ENCODE measurements around the gene DCX.
A peak's percentile ranks its signal among the peaks of the same experiment; 100 is the strongest.

Gene DCX

DNA sequence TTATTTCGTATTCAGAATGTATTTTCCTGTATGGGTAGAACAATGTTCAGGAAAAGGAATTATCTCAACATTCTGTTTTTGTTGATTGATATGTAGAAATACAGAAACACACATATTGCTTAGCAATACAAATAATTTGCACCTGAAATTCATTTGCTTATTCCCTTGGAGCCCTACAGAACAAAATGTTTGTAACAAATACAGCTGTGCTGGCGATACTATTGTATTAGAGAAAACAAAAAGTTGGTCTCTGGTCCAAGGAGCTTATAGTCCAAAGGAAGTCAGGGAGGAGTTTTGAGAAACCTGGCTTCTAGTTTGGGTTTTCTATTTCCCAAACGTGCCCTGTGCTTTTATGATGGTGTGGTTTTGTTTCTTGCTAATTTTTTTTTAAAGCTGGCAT, 104.0 kb downstream of the DCX start:
- no peak for DNase-seq (ENCODE audit: low spot score)

DNA sequence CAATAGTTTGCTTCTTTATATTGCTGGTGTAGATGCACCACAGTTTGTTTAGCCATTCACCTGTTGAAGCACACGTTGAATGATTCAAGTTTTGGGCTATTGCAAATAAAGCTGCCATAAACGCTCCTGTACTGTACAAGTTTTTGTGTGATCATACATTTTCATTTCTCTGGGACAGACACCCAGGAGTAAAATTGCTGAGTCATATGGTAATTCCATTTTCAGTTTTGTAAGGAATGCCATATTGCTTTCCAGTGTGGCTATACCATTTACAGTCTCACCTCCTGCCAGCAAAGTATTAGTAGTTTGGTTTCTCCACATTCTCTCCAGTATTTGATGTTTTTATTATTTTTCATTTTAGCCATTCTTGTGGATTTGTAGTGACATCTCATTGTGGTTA, 109.7 kb downstream of the DCX start:
- no peak for DNase-seq (ENCODE audit: low spot score)

DNA sequence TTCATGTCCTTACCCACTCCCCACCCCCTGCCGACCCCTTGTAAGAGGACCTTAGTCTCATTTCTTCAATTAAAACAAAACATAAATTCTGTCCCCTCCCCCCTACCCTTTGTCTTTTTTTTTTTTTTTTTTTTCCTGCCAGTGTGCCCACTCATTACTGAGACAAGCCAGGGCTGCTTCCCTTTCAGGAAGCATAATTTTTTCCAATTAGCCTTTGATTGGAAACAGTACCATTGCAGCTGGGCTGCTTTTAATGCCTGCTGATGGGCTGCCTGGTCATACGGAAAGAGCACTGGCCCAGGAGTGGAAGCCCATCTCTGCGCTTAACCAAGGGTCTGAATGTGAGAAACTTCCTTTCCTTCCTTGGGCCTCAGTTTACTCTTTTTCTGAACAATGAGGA, 123.2 kb downstream of the DCX start:
- no peak for DNase-seq (ENCODE audit: low spot score)

DNA sequence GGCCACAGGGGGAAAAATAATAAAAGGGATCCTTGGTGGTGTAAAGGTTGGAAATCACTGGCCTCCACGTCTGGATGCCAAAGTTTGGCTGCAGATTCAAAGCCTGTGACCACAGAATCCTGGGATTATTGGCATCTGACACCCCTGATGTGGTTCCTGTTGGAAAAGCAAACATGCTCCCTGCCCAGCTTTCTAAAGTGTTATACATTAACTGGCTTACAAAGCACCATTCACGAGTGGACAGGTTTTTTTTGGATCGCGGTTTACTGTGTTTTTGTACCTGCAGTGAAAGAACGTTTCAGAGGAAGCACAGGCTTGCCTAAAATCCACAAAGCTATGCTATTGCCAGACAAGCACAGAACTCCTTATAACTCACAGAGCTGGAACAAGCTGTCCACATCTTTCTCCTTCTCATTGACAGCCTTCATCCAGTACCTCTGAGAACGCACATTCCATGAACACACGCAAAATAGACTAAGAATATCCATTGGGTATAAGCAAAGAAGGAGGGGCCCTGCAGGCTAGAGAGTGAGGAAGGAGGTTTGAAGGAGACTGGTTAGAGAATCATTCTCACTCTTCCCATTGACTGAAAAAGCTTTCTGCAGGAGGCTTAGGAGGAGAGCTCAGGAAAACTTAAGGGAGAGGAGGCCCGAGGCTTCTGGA, 127.2 kb downstream of the DCX start:
- DNase-seq (ENCODE audit: low spot score), result no peak

DNA sequence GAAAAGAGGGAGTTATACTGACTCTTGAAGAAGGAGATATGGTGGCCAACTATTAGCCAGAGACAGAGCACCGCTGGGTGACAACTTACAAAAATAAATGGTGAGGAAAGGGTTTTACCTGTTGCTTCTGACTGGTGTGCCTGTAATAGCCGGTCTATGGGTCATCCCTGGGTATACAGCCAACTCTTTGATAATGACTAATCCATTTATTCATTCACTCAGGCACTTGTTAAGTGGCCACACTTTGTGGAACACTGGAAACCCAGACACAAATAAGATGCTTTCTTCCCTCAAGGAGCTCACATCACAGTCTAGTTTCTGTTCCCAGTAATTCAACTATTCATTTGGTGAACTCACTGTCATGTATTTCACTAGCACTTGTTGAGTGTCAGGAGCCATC, 128.5 kb downstream of the DCX start:
- DNase-seq (ENCODE audit: low spot score), result no peak

DNA sequence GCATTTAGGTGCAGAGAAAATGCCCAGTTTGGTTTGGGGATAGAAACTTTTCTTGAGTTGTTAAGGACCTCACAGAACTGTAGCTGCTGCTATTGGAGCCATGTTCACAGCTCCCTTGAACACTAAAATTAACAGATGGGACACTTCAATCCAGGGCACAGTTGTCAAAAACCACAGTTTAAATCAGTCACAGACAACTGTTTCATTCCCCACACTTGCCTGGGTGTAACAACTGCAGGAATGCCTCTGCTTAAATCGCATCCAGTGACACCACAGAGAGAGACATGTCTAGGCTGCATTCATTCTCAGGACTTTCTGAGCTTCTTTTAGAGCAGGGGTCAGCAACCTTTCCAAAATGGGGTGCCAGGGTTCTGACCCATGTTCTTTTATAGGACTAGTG, 129.0 kb downstream of the DCX start:
- no peak for DNase-seq (ENCODE audit: low spot score)

DNA sequence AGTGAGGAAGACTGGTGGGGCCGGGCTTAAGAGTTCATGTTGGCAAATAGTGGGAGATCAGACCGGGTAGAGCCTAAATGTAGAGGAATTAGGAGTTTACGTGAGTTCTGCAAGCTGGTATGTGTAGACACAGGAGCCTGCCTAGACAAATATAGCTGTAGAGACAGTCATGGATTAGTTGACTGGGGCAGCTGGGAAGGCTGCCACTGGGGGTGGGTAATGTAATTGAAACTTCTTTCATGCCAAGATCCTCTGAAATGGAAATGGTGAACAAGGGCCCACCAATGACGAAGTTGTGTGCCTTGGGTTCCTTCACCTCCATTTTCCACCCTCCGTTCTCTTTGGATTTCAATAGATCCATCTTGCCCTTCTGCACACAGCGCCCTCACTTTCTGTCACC, 129.9 kb downstream of the DCX start:
- DNase-seq (ENCODE audit: low spot score), result no peak

DNA sequence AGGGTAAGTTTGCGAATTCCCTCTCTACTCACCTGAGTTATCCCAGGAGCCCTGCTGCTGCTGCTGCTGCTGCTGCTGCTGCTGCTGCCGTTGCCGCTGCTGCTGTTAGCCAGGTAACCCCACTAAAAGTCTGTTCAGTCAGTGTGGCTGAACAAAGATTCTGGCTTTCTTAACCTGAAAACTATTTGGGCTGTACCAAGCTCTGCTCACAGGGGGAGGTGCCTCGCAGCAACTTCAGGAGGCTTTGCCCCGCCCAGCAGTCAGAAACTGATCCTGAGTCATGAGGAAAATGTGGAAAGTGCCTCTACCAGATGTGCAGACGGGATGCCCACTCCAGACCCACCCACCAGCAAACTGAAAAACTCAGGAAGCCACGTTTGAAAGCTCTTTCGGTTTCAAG, 141.7 kb downstream of the DCX start, which contains the start of gene CAPN6:
Gene CAPN6 (minus strand): TSS at position 145 of the 400 bp plus-strand sequence. CDS start 6,547 bp downstream, outside the sequence.
- peak; percentile 7 for DNase-seq (ENCODE audit: low spot score)

DNA sequence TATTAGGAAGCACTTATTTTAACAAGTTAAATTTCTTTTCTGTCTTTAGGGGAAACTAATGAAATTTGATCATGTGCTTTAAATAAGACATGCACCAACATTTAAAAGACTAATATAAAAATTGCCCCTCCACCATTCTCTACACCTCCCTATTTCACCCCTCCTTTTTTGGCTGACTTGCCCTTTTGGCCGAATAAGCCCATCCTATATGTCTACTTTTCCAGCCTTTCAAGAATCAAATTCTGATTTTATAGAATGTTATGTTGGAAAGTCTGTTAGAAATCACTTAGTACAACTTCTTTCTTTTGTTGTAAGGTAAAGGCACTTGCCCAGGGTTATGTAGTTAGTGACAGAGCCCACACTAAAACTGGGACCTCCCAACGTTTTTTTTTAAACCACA, 143.5 kb downstream of the DCX start:
- no peak for DNase-seq (ENCODE audit: low spot score)

DNA sequence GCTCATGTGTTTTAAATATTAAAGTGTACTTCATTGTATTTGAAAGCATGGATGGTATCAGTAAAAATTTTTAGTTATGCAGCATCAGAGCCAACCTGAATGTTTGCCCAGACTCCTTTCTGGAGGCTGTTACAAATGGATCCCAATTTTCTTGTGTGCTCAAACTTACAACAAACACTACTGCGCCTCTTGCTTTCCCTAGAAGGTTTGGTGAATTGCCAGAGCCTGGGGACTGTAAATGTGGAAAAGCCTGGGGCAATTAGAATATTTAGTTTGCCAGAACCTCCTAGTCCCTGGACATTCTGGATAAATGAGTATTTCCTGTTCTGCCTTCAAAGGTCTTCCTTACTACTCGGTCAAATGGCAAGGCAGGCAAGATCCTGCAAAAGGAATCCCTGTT, 146.5 kb downstream of the DCX start:
- no peak for DNase-seq (ENCODE audit: low spot score)

DNA sequence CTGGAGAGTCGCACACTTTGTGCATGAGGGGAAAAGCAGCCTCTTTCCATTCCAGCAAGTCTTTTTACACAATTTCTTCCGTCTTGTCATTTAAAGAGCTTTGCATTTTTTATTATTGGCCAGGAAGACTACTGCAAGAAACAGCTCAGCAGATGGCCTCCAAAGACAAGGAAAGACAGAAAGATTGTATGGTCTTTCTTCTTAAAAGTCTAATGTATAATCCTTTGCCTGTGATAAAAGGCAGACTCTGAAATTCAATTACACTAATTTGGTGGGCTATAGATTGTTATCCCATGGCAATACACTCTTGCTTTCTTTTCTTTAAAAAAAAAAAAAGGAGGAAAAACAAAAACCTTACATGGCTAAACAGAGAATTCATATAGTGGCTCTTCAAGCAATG, 147.6 kb downstream of the DCX start:
- no peak for DNase-seq (ENCODE audit: low spot score)

DNA sequence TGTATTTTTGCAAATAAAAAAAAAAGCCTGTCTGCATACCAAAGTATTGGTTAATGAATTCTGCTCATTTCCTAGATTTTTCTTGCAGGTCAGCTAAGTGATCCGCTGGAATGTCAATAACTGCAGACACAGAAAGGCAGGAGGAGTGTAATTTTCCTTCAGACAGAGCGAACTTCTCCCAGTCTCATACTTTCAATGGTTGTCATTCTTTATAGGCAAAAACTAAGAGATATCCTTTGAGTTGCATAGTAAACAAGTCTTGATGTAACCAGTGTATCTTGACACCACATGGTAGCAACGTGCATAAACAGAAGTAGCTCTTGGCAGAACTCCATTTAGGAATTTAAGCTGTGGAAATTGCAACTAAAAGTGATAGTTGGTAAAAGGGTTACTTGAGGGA, 149.9 kb downstream of the DCX start:
- no peak for DNase-seq (ENCODE audit: low spot score)

DNA sequence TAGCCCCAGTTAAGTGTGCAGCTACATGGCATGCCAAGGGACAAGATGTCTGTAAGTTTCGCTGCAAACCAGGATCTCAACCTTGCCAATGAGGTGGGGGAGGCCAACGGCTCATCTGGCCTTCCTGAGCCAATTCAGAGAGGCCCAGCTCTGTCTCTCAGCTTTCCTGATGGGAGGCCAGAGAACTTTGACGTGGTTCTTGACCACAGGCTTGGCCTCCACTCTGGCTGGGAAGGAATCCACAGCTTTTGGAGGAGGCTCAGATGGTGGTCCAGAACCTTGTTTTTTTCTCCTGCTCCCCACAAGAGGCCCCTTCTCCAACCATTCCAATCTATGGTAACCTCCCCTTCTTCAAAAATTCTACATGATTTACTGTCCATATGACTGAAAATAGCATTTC, 151.5 kb downstream of the DCX start:
- DNase-seq (ENCODE audit: low spot score), result no peak

DNA sequence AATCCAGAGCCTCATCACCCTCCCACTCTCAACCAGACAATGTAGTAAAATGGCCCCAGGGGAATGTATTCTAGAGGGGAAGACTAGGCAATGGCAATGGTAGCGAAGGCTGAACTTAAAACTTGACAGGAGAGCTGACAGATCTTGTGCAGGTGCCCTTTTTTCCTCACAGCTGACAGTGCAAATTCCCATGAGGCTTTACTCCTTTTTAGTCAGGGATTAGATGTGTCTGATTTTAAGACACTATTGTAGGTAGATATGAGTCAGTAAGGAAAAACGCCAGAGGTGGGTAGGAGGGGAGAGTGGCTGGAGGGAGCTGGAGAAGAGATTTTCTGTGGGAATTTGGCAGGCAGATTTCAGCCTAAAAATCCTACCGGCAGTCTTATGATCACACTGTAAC, 152.4 kb downstream of the DCX start:
- no peak for DNase-seq (ENCODE audit: low spot score)

DNA sequence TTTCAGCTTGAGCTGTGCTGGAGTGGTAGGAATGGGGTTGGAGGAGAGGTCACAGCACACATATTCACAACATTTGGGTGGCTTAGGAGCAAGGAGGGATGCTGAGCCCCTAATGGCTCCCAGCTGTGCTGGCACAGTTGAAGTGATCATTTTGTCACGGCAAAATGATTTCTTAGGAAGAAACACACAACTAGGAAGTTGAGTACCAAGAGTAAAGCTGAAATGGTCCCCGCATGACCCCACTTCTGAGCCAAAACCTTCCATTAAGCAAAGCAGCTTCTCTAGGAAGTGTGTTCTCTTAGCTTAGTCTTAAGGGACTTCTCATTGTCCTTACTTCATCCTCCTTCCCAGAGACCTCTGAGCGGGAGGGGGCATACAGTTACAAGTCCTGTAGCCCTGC, 154.3 kb downstream of the DCX start:
- DNase-seq (ENCODE audit: low spot score), result no peak

DNA sequence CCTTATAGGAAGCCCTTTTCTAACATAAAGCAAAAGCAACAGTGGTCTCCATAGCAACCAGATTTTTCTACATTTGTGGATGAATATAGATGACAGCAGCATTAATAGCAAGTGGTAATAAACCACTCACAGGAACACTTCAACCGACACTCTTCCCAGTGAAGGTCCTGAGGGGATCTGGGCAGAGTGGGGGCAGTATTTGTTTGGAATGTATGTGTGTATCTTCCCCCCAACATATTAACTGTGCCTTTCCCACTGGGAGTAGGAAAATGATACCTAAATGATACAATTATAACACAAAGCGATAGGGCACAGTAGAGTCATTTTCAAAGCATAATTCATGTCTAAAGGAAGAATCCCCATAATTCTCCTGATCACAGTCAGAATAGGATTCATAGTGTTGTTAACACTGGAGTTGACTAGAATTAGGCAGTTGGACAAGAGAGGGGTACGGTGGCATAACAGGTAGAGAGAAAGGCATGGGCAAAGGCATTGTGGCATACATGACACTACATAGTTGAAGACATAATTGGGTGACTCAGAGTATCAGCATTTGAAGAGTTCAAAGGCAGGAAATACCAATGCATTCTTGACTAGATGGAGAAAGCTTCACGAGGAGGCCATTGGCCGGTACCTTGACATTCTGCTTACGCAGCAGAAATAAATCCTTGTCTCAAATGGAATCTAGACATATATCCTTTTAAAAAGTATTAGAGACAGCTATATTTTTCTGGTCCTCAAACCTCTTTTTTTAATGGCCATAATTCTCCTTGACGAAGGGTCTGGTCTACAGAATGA, 156.9 kb downstream of the DCX start:
- DNase-seq (ENCODE audit: low spot score), result no peak

DNA sequence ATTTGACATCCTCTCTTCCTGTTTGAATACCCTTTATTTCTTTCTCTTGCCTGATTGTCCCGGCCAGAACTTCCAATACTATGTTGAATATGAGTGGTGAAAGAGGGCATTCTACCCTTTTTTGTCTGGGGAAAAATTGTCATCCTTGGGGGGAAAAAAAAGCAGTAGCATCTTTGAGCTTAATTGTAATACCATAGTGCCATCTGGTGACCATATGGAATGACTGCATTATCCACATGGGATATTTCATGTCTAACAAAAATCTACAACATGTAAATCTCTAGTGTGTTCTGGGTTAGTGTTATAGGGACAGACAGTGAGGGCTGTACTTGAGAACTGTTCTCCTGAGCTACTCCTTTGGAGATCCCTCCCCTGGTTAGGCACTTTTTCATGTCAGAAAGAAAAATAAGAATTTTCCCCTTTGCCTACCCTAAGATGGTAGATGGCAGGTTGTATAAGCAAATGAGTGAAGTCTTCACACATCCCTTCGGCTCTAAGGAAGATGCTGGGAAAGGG, 167.7 kb downstream of the DCX start:
- peak; percentile 21 for DNase-seq (ENCODE audit: low spot score)
